Suprapubic skin (tissue), 4 donors: ENCODE measurements around the gene POLA2. TPM values are rescaled to one million over a fixed set of nuclear protein-coding genes. Genes with fewer than 3 reads are reported as not detected.

Experiments used
- DNase-seq, 2 donors: peaks; one replicate each; pipeline ENCODE4 v3.0.0-alpha.2; 2019; ENCODE audit warnings: low spot score in 2 of 2
- H3K27ac ChIP-seq: fragments of 200-600 bp; sonication (generic); one replicate; pipeline ENCODE4 v1.5.1; 2019
- H3K27me3 ChIP-seq: fragments of 200-600 bp; sonication (generic); one replicate; pipeline ENCODE4 v1.5.1; 2019
- H3K36me3 ChIP-seq: fragments of 200-600 bp; sonication (generic); one replicate; pipeline ENCODE4 v1.5.1; 2019
- H3K4me1 ChIP-seq: fragments of 200-600 bp; sonication (generic); one replicate; pipeline ENCODE4 v1.5.1; 2019
- H3K4me3 ChIP-seq: fragments of 200-600 bp; sonication (generic); one replicate; pipeline ENCODE4 v1.5.1; 2019; ENCODE audit warnings: mild to moderate bottlenecking
- H3K9me3 ChIP-seq: fragments of 200-600 bp; sonication (generic); one replicate; pipeline ENCODE4 v1.5.1; 2019
- EP300 ChIP-seq: sonication (generic); formaldehyde crosslinking; IDR thresholded peaks from one replicate; pipeline ENCODE4 v1.6.1; 2017; ENCODE audit warnings: antibody characterized with exemption
- POLR2A ChIP-seq, 2 donors: fragments of 450-650 bp; IDR thresholded peaks; one replicate each; pipeline ENCODE4 v1.6.1; 2017; ENCODE audit warnings: antibody characterized with exemption in 2 of 2, mild to moderate bottlenecking in 2 of 2, moderate library complexity in 2 of 2
- POLR2AphosphoS5 ChIP-seq, 3 donors: sonication (generic); formaldehyde crosslinking; IDR thresholded peaks; one replicate each; pipeline ENCODE4 v1.6.1; 2017; ENCODE audit warnings: antibody characterized with exemption in 3 of 3
- WGBS: methylation state at CpG from one replicate; pipeline ENCODE4 v1.1.5; 2018; 5-methylcytosine and 5-hydroxymethylcytosine counted together
- total RNA-seq, 4 donors: library from RNA; depleted of rRNA; stranded (reverse); fragments of >200 nt; gene quantifications; one replicate each; pipeline ENCODE4 v1.1.0, GENCODE V29; 2016
- TF ChIP-seq, protein P1 (sequence below), 2 donors: fragments of 200-600 bp in 1 of 2; fragments of 450-650 bp in 1 of 2; sonication (generic) in 1 of 2; IDR thresholded peaks; one replicate each; pipeline ENCODE4 v1.5.1; 2016 to 2019; ENCODE audit warnings: antibody characterized with exemption in 2 of 2, mild to moderate bottlenecking in 1 of 2, moderate library complexity in 1 of 2

POLA2 gene, protein sequence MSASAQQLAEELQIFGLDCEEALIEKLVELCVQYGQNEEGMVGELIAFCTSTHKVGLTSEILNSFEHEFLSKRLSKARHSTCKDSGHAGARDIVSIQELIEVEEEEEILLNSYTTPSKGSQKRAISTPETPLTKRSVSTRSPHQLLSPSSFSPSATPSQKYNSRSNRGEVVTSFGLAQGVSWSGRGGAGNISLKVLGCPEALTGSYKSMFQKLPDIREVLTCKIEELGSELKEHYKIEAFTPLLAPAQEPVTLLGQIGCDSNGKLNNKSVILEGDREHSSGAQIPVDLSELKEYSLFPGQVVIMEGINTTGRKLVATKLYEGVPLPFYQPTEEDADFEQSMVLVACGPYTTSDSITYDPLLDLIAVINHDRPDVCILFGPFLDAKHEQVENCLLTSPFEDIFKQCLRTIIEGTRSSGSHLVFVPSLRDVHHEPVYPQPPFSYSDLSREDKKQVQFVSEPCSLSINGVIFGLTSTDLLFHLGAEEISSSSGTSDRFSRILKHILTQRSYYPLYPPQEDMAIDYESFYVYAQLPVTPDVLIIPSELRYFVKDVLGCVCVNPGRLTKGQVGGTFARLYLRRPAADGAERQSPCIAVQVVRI
- 10 to 100 TPM in 1 of 4 donors, 1 to 10 TPM in 3; 4.5 to 19.7 (median 7.3) TPM for total RNA-seq

DNA sequence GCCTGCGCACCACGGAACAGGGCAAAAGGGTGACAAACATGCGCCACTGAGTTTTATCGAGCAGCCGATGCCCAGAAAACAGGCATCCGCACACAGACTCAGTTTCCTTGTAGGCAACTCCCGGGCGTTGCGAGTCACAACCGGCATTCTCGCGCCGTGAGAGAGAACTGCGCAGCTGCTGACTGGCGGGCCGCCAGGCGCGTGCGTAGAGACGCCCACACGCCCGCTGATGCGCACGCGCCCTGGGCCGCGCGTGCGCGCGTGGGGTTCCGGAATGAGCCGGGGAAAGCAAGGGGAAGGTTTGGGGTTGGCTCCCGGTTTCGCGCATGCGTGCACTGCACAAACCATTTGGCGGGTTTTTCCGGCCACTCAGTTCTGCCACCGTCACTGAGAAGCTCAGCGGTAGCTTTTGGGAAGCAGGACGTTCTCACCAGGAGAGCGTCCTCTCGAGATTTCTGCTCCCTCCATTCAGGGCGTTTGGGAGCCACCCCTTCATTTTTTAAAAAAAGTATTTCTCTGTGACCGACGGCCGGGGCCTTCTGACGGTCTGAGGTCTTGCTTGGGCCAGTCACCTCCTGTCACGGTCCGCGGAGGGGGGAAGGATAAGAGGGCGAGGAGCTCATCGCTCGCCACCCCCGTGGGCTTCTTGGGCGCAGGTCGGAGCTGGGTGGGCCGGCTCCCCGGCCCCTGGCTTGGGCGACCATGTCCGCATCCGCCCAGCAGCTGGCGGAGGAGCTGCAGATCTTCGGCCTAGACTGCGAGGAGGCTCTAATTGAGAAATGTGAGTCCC lies at the start of gene POLA2:
Gene POLA2, plus strand, starts transcription at position 372 of the 790 bp plus-strand sequence. Its CDS starts 331 bp downstream, at position 703.
- peak within 1 kb of the TSS; percentile 81 for H3K4me3 ChIP-seq
- no peaks in the 10 kb centered on the region for H3K36me3 ChIP-seq
- H3K27ac ChIP-seq = peak within 1 kb of the TSS; percentile 93
- no peaks in the 10 kb centered on the region for H3K9me3 ChIP-seq
- peaks cover 21% of the 10 kb centered on the region for H3K4me1 ChIP-seq
- peak; percentile 95 to 96 for DNase-seq
- TF ChIP-seq POLR2AphosphoS5 (IDR thresholded peaks at IDR 0.05) (peak in 2 of 3 donors; percentile 25 to 74), POLR2A (IDR thresholded peaks at IDR 0.05) (peak in 1 of 2 donors; percentile 80), EP300 (no peak)
- TF ChIP-seq, protein P1, sequence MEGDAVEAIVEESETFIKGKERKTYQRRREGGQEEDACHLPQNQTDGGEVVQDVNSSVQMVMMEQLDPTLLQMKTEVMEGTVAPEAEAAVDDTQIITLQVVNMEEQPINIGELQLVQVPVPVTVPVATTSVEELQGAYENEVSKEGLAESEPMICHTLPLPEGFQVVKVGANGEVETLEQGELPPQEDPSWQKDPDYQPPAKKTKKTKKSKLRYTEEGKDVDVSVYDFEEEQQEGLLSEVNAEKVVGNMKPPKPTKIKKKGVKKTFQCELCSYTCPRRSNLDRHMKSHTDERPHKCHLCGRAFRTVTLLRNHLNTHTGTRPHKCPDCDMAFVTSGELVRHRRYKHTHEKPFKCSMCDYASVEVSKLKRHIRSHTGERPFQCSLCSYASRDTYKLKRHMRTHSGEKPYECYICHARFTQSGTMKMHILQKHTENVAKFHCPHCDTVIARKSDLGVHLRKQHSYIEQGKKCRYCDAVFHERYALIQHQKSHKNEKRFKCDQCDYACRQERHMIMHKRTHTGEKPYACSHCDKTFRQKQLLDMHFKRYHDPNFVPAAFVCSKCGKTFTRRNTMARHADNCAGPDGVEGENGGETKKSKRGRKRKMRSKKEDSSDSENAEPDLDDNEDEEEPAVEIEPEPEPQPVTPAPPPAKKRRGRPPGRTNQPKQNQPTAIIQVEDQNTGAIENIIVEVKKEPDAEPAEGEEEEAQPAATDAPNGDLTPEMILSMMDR (IDR thresholded peaks at IDR 0.05) = no peak
- H3K27me3 ChIP-seq = no peaks in the 10 kb centered on the region
- WGBS = 0% methylated on average over 45 of the region's 66 CpGs

DNA sequence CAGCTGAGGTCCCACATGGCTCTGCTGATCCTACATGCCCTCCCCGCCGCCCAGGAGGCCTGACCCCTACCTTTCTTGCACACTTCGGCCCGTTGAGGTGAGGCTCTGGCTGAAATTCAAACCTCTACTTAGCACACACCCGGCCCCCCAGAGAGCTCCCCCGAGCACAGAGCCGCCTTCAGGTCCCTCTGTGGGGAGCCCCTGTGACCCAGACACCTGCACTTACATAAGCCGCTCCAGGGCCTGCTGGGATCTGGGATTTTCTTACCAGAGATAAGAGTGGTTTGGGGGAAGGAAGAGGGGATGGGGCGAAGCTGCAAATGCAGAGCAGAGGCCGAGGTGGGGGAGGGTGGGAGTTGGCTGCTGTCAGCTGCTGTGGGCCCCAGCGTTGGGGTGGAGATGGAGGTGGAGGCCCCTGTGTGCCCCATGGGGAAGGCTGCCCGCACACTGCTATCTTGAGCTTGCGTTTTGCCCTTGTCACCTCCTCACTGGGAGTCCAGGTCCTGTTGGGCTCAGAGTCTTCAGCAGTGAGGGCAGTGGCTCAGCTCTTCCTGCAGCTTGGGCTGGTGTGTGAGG lies 49.4 kb upstream of the POLA2 start:
- 80% methylated on average over 6 of the region's 13 CpGs for WGBS
- H3K4me1 ChIP-seq = no peaks in the 10 kb centered on the region
- peaks cover 47% of the 10 kb centered on the region for H3K36me3 ChIP-seq
- H3K27me3 ChIP-seq = no peaks in the 10 kb centered on the region
- peak in 1 of 2 donors; percentile 75 for DNase-seq
- no peak overlapping the region for H3K4me3 ChIP-seq
- TF ChIP-seq POLR2AphosphoS5 (IDR thresholded peaks at IDR 0.05) = no peak
- no peak for TF ChIP-seq POLR2A (IDR thresholded peaks at IDR 0.05)
- no peak for TF ChIP-seq EP300
- TF ChIP-seq, protein P1 (IDR thresholded peaks at IDR 0.05) = no peak
- H3K27ac ChIP-seq = no peak overlapping the region
- no peaks in the 10 kb centered on the region for H3K9me3 ChIP-seq

DNA sequence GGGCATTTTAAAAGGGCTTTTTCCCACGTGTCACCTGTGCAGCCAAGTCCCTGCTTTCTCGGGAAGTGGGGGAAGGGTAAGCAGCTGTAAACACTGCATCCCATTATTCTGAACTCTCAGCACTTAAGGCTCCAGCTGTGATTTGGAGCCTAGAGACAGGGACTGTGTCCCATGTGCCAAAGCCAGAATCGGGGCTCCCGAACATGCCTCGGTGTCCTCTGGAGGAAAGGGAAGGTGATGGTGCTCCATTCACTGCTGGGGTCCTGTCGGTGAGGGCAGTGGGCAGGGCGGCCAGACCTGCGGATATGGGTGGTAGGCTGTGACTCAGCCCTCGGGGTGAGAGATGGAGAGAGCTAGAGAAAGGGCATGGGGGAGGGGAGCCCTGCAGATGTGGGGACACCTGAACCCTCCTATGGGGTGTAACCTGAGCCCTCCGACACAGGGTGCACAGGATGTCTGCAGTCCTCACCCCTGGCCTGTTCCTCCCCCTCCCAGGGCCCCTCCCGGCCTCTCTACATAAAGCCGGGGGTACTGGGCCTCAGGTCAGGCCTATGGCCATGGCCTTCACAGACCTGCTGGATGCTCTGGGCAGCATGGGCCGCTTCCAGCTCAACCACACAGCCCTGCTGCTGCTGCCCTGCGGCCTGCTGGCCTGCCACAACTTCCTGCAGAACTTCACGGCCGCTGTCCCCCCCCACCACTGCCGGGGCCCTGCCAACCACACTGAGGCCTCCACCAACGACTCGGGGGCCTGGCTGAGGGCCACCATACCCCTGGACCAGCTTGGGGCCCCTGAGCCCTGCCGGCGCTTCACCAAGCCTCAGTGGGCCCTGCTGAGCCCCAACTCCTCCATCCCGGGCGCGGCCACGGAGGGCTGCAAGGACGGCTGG lies 48.2 kb upstream of the POLA2 start:
- Histone ChIP-seq H3K36me3 (peaks cover 36% of the 10 kb centered on the region), H3K9me3 (no peaks in the 10 kb centered on the region), H3K4me1 (no peaks in the 10 kb centered on the region), H3K27me3 (no peaks in the 10 kb centered on the region), H3K4me3 (no peak overlapping the region), H3K27ac (no peak overlapping the region)
- WGBS = 36% methylated on average over 16 of the region's 26 CpGs
- TF ChIP-seq POLR2AphosphoS5 (IDR thresholded peaks at IDR 0.05) (no peak), POLR2A (IDR thresholded peaks at IDR 0.05) (no peak)
- peak in 1 of 2 donors; percentile 78 for DNase-seq

DNA sequence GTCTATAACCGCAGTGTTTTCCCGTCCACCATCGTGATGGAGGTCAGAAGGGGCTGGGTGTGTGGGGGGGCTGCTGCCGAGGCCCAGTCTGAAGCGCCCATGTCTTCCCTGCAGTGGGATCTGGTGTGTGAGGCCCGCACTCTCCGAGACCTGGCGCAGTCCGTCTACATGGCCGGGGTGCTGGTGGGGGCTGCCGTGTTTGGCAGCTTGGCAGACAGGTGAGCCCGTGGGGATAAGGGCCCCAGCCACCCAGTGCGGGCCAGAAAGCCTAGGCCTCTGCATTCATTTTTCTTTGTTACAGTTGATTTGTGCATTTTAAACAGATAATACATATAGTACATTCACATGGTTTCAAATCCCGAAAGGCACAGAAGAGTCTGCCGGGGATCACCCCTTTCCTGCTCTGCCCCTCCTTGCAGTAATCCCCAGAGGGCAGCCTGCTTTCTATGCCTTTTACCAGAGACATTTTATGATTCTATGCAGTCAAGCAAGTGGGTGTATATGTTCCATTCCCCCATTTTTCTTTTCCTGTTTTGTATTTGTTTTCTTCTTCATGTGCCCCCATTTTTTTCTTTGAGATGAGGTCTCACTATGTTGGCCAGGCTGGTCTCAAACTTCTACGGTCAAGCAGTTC lies 47.4 kb upstream of the POLA2 start:
- DNase-seq = no peak
- peaks cover 1% of the 10 kb centered on the region for H3K4me1 ChIP-seq
- H3K36me3 ChIP-seq = peaks cover 29% of the 10 kb centered on the region
- H3K27me3 ChIP-seq = no peaks in the 10 kb centered on the region
- H3K4me3 ChIP-seq = no peak overlapping the region
- H3K9me3 ChIP-seq = no peaks in the 10 kb centered on the region
- no peak overlapping the region for H3K27ac ChIP-seq
- 83% methylated on average over 8 of the region's 16 CpGs for WGBS
- TF ChIP-seq POLR2AphosphoS5 (IDR thresholded peaks at IDR 0.05) = no peak
- TF ChIP-seq EP300 = no peak
- no peak for TF ChIP-seq POLR2A (IDR thresholded peaks at IDR 0.05)
- TF ChIP-seq, protein P1 (IDR thresholded peaks at IDR 0.05) = no peak
